ENCODE data around the gene NOXO1. TPM values are rescaled to one million over a fixed set of nuclear protein-coding genes. Genes with fewer than 3 reads are reported as not detected.

The NOXO1 gene
- total RNA-seq, 2 experiments from 2014 or later = not detected

DNA sequence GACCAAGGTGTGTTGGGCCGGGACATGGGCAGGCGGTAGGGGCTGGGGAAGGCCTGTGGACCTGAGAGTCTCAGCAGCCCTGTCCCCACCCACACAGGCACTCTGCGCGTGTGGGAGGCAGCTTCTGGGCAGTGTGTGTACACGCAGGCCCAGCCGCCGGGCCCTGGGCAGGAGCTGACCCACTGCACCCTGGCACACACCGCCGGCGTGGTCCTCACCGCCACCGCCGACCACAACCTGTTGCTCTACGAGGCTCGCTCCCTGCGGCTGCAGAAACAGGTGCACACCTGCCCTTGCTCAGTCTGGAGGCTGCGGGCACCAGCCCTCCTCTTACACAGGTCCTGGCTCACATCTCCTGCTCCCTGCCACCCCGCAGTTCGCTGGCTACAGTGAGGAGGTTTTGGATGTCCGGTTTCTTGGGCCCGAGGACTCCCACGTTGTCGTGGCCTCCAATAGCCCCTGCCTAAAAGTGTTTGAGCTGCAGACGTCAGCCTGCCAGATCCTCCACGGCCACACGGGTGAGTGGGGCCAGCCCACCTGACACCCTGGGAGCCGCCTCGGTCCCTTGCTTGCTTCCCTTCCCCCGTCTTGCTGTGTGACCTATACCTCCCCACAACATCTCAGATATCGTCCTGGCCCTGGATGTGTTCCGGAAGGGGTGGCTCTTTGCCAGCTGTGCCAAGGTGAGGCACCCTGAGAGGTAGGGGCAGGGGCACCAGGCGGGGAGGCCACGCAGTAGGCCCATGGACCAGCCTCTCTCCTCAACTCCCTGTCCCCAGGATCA is 5.6 kb downstream of the NOXO1 start:
- H3K27me3 Mint-ChIP-seq = peaks cover 3% of the 10 kb centered on the region
- no peaks in the 10 kb centered on the region for H3K9me3 Mint-ChIP-seq
- peaks cover 20% of the 10 kb centered on the region for H3K4me1 Mint-ChIP-seq (ENCODE audit: low read depth)
- POLR2A ChIA-PET = interaction anchor here (0.8 to 1.8 kb wide), 2 partner anchors 11 kb away, joined by 3 to 9 read pairs; partner anchors contain the start of gene RPS2
- H3K27ac Mint-ChIP-seq = no peak overlapping the region
- H3K4me3 Mint-ChIP-seq = no peak overlapping the region
- H3K36me3 Mint-ChIP-seq = peaks cover 39% of the 10 kb centered on the region
- intact Hi-C loops (cut with micrococcal nuclease) = no loop called here
- CTCF ChIA-PET = no interaction called here
- no peak for DNase-seq

DNA sequence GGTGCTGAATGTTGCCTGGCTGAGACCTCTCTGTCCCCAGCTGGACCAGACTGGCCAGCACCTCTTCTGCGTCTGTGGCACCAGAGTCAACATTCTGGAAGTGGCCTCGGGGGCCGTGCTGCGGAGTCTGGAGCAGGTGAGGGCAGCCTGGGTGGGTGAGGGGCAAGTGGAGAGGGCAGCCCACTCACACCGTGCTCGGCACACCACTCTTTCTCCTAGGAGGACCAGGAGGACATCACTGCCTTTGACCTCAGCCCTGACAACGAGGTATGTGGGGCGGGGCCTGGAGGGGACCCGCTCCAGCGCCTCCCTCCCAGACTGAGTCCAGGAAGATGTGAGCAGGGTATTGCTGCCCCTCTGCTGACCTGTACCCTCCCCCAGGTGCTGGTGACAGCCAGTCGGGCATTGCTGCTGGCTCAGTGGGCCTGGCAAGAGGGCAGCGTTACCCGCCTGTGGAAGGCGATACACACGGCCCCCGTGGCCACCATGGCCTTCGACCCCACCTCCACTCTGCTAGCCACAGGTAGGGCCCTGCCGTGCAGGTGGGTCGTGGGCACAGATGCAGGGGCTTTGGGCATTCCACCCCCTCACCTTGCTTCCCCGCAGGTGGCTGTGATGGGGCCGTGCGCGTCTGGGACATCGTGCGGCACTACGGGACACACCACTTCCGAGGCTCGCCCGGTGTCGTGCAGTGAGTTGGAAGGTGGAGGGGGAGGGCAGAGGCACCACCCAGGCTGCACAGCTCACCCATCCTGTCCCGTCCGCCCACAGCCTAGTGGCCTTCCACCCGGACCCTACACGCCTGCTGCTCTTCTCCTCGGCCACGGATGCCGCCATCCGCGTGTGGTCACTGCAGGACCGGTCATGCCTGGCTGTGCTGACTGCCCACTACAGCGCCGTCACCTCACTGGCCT is 6.9 kb downstream of the NOXO1 start:
- H3K27ac Mint-ChIP-seq = no peak overlapping the region
- ChIA-PET CTCF (no interaction called here), POLR2A (interaction anchor here (0.8 to 1.0 kb wide), 2 partner anchors 9 to 10 kb away, joined by 3 to 4 read pairs; partner anchors contain the start of gene RPS2)
- H3K27me3 Mint-ChIP-seq = no peaks in the 10 kb centered on the region
- no peak for DNase-seq
- peaks cover 38% of the 10 kb centered on the region for H3K36me3 Mint-ChIP-seq
- H3K9me3 Mint-ChIP-seq = no peaks in the 10 kb centered on the region
- peaks cover 20% of the 10 kb centered on the region for H3K4me1 Mint-ChIP-seq (ENCODE audit: low read depth)
- intact Hi-C loops (cut with micrococcal nuclease) = no loop called here
- H3K4me3 Mint-ChIP-seq = no peak overlapping the region

DNA sequence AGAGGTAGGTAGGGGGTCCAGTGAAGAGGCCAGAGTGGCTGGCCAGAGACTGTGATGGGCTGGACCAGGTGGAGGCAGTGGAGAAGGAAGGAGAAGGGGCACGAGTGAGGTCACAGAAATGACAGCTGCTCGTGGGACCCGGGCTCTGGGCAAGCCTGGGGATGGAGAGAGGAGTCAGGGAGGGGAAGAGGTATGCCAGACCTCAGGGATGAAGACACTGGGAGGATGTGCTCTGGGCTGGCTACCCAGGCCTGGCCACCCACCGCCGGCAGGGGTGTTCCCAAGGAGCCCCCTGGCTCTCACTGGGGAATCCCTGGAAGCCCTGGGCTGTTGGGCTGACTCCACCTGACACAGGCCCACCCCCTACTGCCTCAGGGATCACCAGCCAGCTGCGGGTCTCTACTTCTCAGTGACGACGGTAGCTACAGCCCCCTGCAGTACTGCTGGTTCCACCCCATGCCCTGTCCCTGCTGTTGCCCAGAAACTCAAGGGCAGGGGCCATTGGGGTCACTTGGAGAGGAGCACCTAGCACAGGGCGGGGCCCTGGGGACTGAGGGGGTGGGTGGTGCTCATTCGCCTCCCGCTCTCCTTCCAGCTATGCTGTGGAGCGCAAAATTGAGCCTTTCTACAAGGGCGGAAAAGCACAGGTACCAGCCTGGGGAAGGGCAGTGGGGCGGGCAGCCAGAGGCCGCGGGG is 7.7 kb downstream of the NOXO1 start:
- H3K4me1 Mint-ChIP-seq (ENCODE audit: low read depth) = peaks cover 20% of the 10 kb centered on the region
- CTCF ChIA-PET = no interaction called here
- no peaks in the 10 kb centered on the region for H3K27me3 Mint-ChIP-seq
- POLR2A ChIA-PET = interaction anchor here (1.0 kb wide), 1 partner anchor 8 kb away, joined by 4 read pairs; the partner anchor contains the start of gene RPS2
- H3K36me3 Mint-ChIP-seq = peaks cover 35% of the 10 kb centered on the region
- no peak for DNase-seq
- H3K27ac Mint-ChIP-seq = no peak overlapping the region
- no peaks in the 10 kb centered on the region for H3K9me3 Mint-ChIP-seq
- H3K4me3 Mint-ChIP-seq = peak overlapping the region; percentile 20
- intact Hi-C loops (cut with micrococcal nuclease) = no loop called here

DNA sequence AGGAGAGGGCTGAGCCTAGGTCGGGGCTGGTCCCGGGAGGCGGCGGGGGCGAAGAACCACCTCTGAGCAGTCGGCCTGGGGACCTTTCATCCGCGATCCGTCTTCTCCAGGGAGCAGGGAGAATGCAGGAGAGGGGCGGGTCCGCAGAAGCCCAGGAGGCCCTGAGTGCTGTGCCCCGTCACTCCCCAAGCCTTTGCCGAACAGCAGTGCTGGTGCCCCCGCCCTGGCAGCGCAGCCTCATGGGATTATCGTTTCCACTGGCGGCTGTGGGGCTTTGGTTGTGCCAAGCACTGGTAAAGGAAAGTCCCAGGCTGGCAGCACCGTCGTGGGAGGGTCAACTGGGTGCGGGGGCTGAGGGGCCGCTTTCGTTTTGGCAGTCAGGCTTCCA is 8.8 kb downstream of the NOXO1 start:
- Mint-ChIP-seq H3K27me3 (no peaks in the 10 kb centered on the region), H3K9me3 (no peaks in the 10 kb centered on the region), H3K27ac (no peak overlapping the region), H3K4me1 (ENCODE audit: low read depth) (peaks cover 20% of the 10 kb centered on the region), H3K36me3 (peaks cover 31% of the 10 kb centered on the region), H3K4me3 (peak overlapping the region; percentile 100)
- ChIA-PET POLR2A (interaction anchor here (0.9 to 2.5 kb wide), 8 partner anchors 9 to 190 kb away, joined by 3 to 15 read pairs (median 9); partner anchors contain the start of genes NDUFB10, NOXO1, NUBP2 and SPSB3), CTCF (no interaction called here)
- peak; percentile 35 for DNase-seq
- intact Hi-C loops (cut with micrococcal nuclease) = no loop called here

DNA sequence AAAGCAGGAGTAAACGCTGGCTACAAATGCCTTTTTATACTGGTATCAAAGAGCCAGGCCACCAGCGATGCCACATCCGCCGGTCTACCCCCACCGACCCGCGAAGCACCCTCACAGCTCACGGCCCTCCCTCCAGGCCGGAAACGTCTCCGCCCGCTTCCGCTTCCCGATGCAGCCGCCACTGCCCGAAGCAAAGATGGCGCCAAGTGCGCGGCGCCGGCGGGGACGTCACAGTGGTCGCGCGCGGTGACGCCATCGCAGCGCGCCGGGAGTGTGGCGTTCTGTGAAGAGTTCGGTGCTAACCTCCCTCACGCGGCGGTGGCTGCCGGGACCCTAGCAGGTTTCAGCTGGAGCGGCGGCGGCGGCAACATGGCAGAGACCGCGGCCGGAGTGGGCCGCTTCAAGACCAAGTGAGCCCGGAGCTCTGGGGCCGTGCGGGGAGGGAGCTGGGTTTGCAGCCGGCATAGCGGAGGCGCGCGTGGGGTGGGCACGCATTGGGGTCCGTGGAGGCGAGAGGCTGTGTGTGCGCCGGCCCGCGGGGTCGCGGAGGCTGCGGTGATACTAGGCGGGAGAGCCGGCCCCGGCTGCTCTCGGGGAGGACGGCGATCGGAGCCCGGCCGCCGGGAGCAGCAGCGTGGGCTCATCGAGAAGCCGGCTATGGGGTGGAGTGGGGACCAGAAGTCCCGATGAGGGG is 9.3 kb downstream of the NOXO1 start, which contains the start of gene TBL3:
Gene TBL3 (plus strand): TSS at position 258 of the 694 bp plus-strand sequence. CDS start 112 bp downstream, at position 370.
- peaks cover 20% of the 10 kb centered on the region for H3K4me1 Mint-ChIP-seq (ENCODE audit: low read depth)
- POLR2A ChIA-PET = interaction anchor here (0.9 to 2.5 kb wide), 10 partner anchors 9 to 189 kb away, joined by 3 to 15 read pairs (median 8); partner anchors contain the start of genes MSRB1, NDUFB10, NOXO1 and NTHL1
- intact Hi-C loops (cut with micrococcal nuclease) = no loop called here

DNA sequence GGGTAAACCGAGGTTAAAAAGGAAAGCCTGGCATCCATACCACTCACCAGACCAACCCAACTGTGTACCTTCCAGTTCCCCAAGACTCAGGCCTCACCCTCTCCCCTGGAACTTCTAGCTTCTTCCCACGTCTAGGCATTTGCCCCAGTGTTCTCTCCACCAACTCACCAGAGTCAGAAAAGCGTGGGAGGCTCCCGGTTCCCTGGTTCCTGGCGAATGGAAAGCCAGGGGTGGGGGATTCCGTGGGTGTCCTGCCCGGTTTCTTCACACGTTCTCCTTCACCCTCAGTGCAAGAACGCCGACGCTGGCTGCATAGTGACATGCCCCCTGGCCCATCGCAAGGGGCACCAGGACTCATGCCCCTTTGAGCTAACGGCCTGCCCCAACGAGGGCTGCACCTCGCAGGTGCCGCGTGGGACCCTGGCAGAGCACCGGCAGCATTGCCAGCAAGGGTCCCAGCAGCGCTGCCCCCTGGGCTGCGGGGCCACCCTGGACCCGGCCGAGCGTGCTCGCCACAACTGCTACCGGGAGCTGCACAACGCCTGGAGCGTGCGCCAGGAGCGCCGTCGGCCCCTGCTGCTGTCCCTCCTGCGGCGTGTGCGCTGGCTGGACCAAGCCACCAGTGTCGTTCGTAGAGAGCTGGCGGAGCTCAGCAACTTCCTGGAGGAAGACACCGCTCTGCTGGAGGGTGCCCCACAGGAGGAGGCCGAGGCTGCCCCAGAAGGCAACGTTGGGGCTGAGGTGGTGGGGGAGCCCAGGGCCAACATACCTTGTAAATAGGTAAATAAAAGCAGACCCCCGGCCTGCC is 12.9 kb downstream of the NOXO1 start:
- no peaks in the 10 kb centered on the region for H3K27me3 Mint-ChIP-seq
- peaks cover 29% of the 10 kb centered on the region for H3K36me3 Mint-ChIP-seq
- H3K4me1 Mint-ChIP-seq (ENCODE audit: low read depth) = peaks cover 29% of the 10 kb centered on the region
- no peak for DNase-seq
- no peaks in the 10 kb centered on the region for H3K9me3 Mint-ChIP-seq
- ChIA-PET POLR2A (no interaction called here), CTCF (interaction anchor here (0.8 kb wide), 1 partner anchor 172 kb away, joined by 3 read pairs; no protein-coding TSS in a partner anchor)
- no peak overlapping the region for H3K27ac Mint-ChIP-seq
- no peak overlapping the region for H3K4me3 Mint-ChIP-seq
- intact Hi-C loops (cut with micrococcal nuclease) = no loop called here

More for the DNA sequence above, 9.3 kb downstream of the NOXO1 start, which contains the start of gene TBL3:
- Mint-ChIP-seq H3K27ac (peak within 1 kb of the TSS; percentile 100), H3K36me3 (peaks cover 30% of the 10 kb centered on the region), H3K9me3 (no peaks in the 10 kb centered on the region), H3K27me3 (no peaks in the 10 kb centered on the region), H3K4me3 (peak within 1 kb of the TSS; percentile 100)
- CTCF ChIA-PET = interaction anchor here (0.6 to 1.4 kb wide), 3 partner anchors 32 to 607 kb away, joined by 3 read pairs; no protein-coding TSS in a partner anchor
- DNase-seq = peak; percentile 98

DNA sequence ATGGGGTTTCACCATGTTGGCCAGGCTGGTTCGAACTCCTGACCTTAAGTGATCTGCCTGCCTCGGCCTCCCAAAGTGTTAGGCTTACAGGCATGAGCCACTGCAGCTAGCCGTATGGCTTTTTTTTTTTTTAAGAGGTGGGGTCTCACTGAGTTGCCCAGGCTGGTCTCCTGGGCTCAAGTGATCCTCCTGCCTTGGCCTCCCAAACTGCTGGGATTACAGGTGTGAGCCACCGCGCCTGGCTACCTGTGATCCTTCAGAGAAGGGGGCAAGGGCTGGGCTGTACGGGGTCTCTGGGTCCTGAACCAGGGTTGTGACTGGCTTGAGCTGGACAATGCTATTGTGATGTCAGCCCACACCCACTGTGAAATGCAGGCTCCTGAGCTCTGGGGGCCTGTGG is 14.8 kb downstream of the NOXO1 start, which contains the start of gene RNF151:
Gene RNF151 (plus strand): TSS at position 397 of the 400 bp plus-strand sequence. CDS start 26 bp downstream, outside the sequence.
- Mint-ChIP-seq H3K4me3 (peak within 1 kb of the TSS; percentile 92), H3K9me3 (no peaks in the 10 kb centered on the region), H3K4me1 (ENCODE audit: low read depth) (peaks cover 35% of the 10 kb centered on the region), H3K27me3 (no peaks in the 10 kb centered on the region), H3K27ac (peak within 1 kb of the TSS; percentile 96), H3K36me3 (peaks cover 38% of the 10 kb centered on the region)
- POLR2A ChIA-PET = interaction anchor here (1.1 to 2.3 kb wide), 3 partner anchors 25 to 189 kb away, joined by 3 to 25 read pairs (median 4); partner anchors contain the start of genes NUBP2, SPSB3 and TRAF7
- intact Hi-C loops (cut with micrococcal nuclease) = no loop called here
- CTCF ChIA-PET = interaction anchor here (0.6 to 1.4 kb wide), 2 partner anchors 37 to 81 kb away, joined by 3 to 6 read pairs; no protein-coding TSS in a partner anchor
- no peak for DNase-seq

DNA sequence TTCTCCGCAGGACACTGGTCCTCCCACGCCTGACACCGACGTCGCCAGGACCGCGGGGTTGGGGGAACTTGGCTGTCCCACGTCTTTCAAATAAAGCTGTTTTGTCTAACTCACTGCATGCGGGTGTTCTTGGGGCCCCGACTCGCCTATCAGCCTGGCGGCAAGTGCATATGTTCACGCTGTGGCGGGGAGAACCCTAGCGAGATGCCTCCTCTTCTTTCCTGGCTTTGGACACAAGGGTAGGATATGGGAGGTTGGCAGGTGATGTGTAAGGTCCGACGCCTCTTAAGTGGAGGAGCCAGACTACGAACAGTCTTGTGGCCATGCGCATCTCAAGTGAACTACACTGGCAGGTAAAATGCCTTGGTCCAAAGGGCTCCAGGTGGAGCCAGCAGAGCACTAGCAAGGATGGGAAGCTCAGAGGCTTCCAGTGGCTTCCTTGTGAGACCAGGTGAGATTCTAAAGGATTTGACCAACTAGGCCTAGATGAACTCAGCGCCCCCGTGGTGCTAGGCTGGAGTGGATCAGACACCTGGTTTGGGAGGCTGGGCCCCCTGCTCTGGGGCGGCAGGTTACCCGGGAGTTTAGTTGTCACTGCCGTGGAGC is 15.8 kb downstream of the NOXO1 start:
- peak overlapping the region; percentile 92 for H3K4me3 Mint-ChIP-seq
- ChIA-PET CTCF (interaction anchor here (0.9 to 1.4 kb wide), 2 partner anchors 38 to 183 kb away, joined by 4 to 6 read pairs; partner anchors contain the start of genes NUBP2 and SPSB3), POLR2A (interaction anchor here (0.6 to 3.3 kb wide), 21 partner anchors 8 to 555 kb away, joined by 3 to 25 read pairs (median 5); partner anchors contain the start of genes AMDHD2, EME2, GFER and MAPK8IP3)
- H3K27ac Mint-ChIP-seq = peak overlapping the region; percentile 96
- peak; percentile 35 for DNase-seq
- H3K4me1 Mint-ChIP-seq (ENCODE audit: low read depth) = peaks cover 37% of the 10 kb centered on the region
- H3K27me3 Mint-ChIP-seq = no peaks in the 10 kb centered on the region
- no peaks in the 10 kb centered on the region for H3K9me3 Mint-ChIP-seq
- intact Hi-C loops (cut with micrococcal nuclease) = loop anchor here (2.0 kb wide), 1 partner anchor 27 kb away; no protein-coding TSS in a partner anchor
- peaks cover 46% of the 10 kb centered on the region for H3K36me3 Mint-ChIP-seq

DNA sequence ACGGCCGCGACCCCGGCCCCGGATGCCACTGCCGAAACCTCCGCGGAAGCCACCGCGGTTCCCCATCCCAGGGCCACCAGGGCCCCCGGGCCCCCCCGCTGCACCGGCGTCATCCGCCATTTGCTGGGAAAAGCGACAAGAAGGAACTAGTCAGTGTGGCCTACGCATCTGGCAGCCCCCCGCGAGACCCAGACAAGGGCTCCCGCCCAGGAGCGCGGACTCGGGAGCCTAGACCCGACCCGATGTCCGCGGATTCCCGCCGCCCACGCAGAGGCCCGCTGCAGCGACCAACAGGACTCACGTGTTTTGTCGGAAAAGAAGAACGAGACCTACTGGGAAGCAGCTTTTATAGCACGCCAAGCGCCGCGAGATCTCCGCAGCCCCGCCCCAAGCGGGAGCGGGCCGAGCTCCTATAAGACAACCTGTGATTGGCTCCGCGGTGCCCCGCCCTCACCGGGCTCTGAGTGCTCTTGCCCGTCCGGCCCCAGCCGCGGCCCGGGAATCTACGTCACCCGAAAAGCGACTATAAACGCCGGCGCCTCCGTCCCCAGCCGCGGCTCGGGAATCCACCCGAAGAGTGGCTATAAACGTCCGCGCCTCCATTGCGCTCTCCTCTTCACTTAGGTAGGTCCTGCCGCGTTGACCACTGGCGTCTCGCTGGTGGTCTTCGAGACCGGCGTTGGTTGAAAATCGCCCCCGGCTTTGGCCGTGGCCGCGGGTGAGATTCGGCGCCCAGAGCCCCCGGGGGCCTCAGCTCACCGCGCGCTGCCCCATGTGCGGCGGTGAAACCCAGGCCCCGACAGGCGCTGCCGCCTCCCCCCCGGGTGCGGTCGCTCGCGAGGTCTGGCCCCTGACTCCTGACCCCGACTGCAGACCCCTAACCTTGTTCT is 16.5 kb downstream of the NOXO1 start, which contains the start of gene RPS2:
Gene RPS2 (minus strand): TSS at position 321 of the 890 bp plus-strand sequence. CDS start 201 bp downstream, at position 120.
- peak; percentile 99 for DNase-seq
- CTCF ChIA-PET = interaction anchor here (0.6 to 1.0 kb wide), 6 partner anchors 19 to 557 kb away, joined by 3 to 4 read pairs (median 3); partner anchors contain the start of genes GFER, MSRB1, NUBP2 and SPSB3
- POLR2A ChIA-PET = interaction anchor here (0.6 to 3.3 kb wide), 27 partner anchors 9 to 555 kb away, joined by 3 to 25 read pairs (median 4); partner anchors contain the start of genes AMDHD2, EME2, FAHD1 and GFER
- intact Hi-C loops (cut with micrococcal nuclease) = loop anchor here (1.0 to 5.0 kb wide), 4 partner anchors 21 to 352 kb away; partner anchors contain the start of genes CRAMP1, IFT140 and MSRB1
- peak within 1 kb of the TSS; percentile 96 for H3K27ac Mint-ChIP-seq
- H3K4me3 Mint-ChIP-seq = peak within 1 kb of the TSS; percentile 92
- no peaks in the 10 kb centered on the region for H3K27me3 Mint-ChIP-seq
- no peaks in the 10 kb centered on the region for H3K9me3 Mint-ChIP-seq
- peaks cover 41% of the 10 kb centered on the region for H3K4me1 Mint-ChIP-seq (ENCODE audit: low read depth)
- peaks cover 47% of the 10 kb centered on the region for H3K36me3 Mint-ChIP-seq

All from activated CD4-positive, alpha-beta memory T cell treated with anti-CD3 and anti-CD28 coated beads for 36 hours (primary cell).